ENCODE measurements around the gene NANOS3. TPM values are rescaled to one million over a fixed set of nuclear protein-coding genes. Genes with fewer than 3 reads are reported as not detected.

The NANOS3 gene
- total RNA-seq, 1 donor from 2014 or later: 0.68 TPM

DNA sequence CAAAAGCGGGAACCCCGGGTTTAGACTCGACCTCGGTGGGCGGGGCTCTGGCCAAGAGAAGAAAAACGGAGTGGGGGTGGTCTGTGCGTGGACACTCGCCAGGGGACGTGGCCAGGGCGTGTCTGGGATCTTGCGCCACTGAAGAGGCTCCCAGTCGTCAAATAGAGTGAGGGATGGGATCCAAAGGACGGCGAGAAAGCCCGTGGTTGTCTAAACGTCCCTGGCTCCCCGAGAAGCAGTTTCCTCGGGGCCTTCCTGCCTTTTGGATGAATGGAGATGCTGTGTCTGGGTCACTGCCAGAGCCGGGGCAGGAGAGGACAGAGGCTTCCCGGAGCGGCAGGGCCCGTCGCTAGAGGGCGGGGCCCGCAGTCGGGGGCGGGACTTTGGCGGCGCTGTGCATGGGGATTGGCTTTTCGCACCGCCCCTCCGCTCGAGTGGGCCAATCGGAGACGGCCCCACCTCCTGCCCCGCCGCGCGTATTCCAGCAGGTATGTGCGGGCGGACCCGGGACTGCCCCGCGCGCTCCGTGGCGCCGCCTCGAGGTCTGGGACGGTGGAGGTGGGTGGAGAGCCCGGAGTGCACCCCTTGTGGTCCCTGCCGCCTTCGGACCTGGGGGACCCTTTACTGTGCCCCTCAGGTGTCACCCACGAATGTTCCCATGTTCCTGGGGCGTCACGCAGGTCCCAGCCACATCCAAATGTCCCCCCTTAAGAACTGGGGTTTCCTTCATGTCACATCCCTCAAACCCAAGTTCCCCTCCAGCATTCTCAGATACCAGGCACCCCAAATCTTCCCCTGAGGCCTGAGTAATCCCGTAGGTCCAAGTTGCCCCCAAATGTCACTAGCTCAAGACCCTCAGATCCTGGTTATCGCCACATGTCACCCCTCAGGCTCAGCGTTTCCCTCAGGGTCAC, 43.3 kb upstream of the NANOS3 start:
- TF ChIP-seq, protein P1, sequence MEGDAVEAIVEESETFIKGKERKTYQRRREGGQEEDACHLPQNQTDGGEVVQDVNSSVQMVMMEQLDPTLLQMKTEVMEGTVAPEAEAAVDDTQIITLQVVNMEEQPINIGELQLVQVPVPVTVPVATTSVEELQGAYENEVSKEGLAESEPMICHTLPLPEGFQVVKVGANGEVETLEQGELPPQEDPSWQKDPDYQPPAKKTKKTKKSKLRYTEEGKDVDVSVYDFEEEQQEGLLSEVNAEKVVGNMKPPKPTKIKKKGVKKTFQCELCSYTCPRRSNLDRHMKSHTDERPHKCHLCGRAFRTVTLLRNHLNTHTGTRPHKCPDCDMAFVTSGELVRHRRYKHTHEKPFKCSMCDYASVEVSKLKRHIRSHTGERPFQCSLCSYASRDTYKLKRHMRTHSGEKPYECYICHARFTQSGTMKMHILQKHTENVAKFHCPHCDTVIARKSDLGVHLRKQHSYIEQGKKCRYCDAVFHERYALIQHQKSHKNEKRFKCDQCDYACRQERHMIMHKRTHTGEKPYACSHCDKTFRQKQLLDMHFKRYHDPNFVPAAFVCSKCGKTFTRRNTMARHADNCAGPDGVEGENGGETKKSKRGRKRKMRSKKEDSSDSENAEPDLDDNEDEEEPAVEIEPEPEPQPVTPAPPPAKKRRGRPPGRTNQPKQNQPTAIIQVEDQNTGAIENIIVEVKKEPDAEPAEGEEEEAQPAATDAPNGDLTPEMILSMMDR (IDR thresholded peaks at IDR 0.05): peak; percentile 47
- Histone ChIP-seq H3K27me3 (ENCODE audit: low read depth) (no peaks in the 10 kb centered on the region), H3K4me1 (peaks cover 65% of the 10 kb centered on the region), H3K36me3 (peaks cover 51% of the 10 kb centered on the region), H3K9me3 (no peaks in the 10 kb centered on the region), H3K4me3 (peak overlapping the region; percentile 44), H3K27ac (peak overlapping the region; percentile 100)
- DNase-seq (peak; percentile 95), ATAC-seq (peak; percentile 73 to 88)
- intact Hi-C loops (cut with DNase I): no loop called here

DNA sequence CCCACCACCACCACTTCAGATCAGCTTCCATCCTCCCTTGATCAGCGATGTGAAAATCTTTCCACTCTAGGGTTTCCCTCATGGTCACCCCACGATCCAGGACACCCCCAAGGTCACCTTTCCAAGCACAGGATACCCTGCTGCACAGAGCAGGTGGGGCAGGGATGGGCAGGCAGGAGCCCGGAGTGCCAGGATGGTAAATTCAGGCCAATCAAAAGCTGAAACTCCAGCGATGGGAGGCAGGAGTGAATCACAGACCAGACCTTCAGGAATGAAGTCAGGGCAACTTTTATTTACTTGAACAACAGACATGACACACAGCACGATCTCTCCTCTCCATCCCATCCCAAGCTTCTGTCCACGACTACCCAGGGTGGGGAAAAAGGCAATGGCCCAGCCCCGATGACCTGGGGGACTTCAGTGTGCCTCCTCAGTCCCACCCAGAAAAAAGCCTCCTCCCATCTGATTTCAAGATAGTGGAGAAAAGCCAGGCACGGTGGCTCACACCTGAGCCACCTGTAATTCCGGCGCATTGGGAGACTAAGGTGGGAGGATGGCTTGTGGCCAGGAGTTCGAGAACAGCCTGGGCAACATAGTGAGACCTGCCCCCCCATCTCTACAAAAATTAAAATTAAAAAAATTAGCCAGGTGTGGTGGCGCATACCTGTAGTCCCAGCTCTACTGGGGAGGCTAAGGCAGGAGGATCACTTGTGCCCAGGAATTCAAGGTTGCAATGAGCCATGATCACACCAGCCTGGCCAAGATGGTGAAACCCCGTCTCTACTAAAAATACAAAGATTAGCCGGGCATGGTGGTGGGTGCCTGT, 42.5 kb upstream of the NANOS3 start:
- peak overlapping the region; percentile 100 for H3K27ac ChIP-seq
- H3K9me3 ChIP-seq: no peaks in the 10 kb centered on the region
- TF ChIP-seq, protein P1 (IDR thresholded peaks at IDR 0.05): no peak
- intact Hi-C loops (cut with DNase I): no loop called here
- no peak for ATAC-seq
- H3K36me3 ChIP-seq: peaks cover 49% of the 10 kb centered on the region
- DNase-seq: no peak
- H3K27me3 ChIP-seq (ENCODE audit: low read depth): no peaks in the 10 kb centered on the region
- H3K4me1 ChIP-seq: peaks cover 73% of the 10 kb centered on the region
- H3K4me3 ChIP-seq: peak overlapping the region; percentile 44

DNA sequence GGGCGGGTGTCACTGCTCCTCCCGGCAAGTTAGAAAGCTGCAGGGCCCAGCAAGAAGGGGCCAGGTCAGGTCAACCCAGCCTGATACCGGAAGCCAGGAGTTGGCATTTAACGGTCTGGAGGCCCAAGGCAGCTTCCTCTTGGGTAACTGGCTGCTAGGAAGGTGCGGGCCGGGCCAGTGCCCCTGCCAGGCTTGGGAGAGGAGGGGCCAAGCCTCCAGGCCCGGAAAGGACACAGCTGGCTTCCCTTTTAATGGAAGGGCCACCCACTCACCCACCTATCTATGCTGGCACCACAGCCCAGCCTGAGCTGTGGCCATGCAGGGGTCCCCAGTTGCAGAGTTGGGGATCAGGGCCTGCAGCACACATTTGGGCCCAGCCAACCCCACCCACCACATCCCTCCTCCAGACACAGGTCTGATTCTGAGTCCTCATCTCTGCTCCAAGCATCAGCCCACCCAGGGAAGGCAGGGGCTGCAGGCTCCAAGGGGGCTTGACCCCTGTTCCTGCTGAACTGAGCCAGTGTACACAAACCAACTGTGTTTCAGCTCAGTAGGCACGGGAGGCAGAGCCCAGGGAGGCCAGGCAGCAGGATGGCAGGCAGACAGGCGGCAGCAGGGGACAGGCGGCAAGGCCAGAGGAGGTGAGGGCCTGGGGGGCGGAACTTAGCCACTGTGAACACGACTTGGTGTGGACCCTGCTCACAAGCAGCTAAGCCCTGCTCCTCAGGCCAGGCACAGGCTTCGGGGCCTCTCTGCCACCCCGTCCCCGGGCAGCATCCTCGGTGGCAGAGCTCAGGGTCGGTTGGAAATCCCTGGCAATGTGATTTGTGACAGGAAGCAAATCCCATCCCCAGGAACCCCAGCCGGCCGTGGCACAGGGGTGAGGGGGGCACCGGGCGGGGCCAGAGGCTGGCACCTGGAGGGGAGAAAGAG, 40.9 kb upstream of the NANOS3 start:
- DNase-seq (peak; percentile 82), ATAC-seq (no peak)
- intact Hi-C loops (cut with DNase I): no loop called here
- H3K36me3 ChIP-seq: peaks cover 37% of the 10 kb centered on the region
- H3K27ac ChIP-seq: peak overlapping the region; percentile 100
- no peaks in the 10 kb centered on the region for H3K9me3 ChIP-seq
- peaks cover 87% of the 10 kb centered on the region for H3K4me1 ChIP-seq
- TF ChIP-seq, protein P1 (IDR thresholded peaks at IDR 0.05): no peak
- H3K27me3 ChIP-seq (ENCODE audit: low read depth): no peaks in the 10 kb centered on the region
- H3K4me3 ChIP-seq: peak overlapping the region; percentile 83

DNA sequence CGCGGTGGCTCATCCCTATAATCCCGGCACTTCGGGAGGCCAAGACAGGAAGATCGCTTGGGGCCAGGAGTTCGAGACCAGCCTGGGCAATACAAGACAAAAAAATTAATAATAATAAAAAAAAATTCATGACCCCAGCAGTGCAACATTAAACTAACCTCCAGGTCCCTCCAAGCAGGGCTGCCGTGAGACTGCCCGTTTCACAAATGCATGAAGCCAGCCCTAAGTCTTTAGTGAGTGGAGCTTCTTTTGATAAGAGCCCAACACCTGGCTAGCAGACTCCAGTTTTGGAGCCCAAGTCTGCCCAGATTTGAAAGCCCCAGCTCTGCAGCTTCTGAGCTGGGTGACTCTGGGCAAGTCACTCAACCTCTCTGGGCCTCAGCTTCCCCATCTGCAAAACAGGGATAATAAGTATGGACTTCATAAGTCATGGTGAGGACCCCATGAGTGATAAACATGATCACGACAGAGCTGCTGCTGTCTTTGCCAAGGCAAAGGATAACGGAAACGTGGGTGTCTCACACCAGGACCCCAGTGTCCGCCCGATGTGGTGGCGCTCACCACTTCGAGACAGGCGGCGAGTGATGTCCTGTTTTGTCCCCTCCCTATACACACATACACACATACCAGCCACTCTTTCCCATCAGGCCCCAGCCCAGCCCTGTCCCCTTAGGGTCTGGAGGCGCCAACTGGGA, 38.4 kb upstream of the NANOS3 start:
- DNase-seq: no peak
- peaks cover 34% of the 10 kb centered on the region for H3K36me3 ChIP-seq
- ATAC-seq: no peak
- intact Hi-C loops (cut with DNase I): no loop called here
- peak overlapping the region; percentile 100 for H3K27ac ChIP-seq
- peak overlapping the region; percentile 83 for H3K4me3 ChIP-seq
- H3K4me1 ChIP-seq: peaks cover 83% of the 10 kb centered on the region
- no peaks in the 10 kb centered on the region for H3K9me3 ChIP-seq
- no peaks in the 10 kb centered on the region for H3K27me3 ChIP-seq (ENCODE audit: low read depth)
- TF ChIP-seq, protein P1 (IDR thresholded peaks at IDR 0.05): no peak

Measured in lower lobe of right lung (tissue), 2 donors.